ENCODE results near the gene HYCC1.
A peak's percentile ranks its signal among the peaks of the same experiment; 100 is the strongest.

Gene HYCC1

DNA sequence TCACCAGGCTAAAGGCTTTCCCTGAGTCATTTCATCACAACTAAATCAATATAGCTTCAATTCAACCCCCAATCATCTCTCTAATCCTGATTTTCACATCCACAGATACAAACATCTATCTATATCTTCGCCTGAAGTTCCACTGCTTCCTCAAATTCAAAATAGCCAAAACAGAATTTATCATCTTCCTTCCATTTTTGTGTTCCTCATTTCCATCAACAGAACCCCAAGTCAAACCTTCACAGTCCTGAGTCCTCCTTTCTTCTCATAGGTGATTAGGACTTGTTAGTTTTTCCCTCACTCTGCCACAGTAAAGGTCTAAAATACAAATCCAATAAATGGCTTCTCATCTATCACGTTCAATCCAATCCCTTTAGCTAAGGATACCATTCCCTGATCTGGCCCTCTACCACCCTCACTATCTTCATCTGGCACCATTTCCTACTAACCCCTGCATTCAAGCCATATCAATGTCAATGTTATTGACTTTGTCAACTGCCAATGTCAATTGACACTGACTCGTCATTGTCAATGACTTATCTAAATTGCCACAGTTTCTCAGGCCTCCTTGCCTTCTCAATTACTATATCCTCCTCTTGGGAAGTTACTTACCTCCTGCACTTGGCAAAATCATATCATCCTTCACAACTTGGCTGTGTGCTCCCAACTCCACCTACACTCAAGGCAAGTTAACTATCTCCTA is 2.6 kb downstream of the HYCC1 start:
- Histone ChIP-seq H3K27me3 (replicated peaks; ENCODE audit: control insufficient read depth, insufficient read depth, low read length) (no peaks in the 10 kb centered on the region), H3K4me3 (replicated peaks; ENCODE audit: low read depth, low read length) (peak overlapping the region; percentile 11), H3K36me3 (ENCODE audit: control insufficient read depth, insufficient read depth, low read length) (no peaks in the 10 kb centered on the region)
- TF ChIP-seq, protein P1, sequence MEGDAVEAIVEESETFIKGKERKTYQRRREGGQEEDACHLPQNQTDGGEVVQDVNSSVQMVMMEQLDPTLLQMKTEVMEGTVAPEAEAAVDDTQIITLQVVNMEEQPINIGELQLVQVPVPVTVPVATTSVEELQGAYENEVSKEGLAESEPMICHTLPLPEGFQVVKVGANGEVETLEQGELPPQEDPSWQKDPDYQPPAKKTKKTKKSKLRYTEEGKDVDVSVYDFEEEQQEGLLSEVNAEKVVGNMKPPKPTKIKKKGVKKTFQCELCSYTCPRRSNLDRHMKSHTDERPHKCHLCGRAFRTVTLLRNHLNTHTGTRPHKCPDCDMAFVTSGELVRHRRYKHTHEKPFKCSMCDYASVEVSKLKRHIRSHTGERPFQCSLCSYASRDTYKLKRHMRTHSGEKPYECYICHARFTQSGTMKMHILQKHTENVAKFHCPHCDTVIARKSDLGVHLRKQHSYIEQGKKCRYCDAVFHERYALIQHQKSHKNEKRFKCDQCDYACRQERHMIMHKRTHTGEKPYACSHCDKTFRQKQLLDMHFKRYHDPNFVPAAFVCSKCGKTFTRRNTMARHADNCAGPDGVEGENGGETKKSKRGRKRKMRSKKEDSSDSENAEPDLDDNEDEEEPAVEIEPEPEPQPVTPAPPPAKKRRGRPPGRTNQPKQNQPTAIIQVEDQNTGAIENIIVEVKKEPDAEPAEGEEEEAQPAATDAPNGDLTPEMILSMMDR (IDR thresholded peaks at IDR 0.05; ENCODE audit: insufficient read depth, low read length, poor library complexity, severe bottlenecking): no peak
- DNase-seq (ENCODE audit: extremely low read depth, insufficient read length): no peak

DNA sequence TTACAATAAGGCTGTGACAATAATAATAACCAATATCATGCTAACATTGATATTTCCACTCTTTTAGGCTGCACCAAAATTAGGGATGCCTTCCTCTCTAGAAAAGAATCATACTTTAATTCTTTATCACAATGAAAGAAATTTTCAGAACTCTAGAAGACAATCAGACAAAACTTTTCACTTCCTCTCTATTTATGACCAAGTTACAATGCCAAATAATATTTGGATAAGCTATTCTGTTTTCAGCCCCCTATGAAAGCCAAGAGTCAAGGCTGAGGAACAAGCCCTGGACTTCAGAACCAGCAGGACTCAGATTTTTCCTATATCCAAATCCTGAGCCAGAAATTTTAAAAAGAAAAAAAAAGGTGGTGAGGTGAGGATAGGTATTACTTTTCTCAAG is 4.6 kb downstream of the HYCC1 start:
- H3K27me3 ChIP-seq (replicated peaks; ENCODE audit: control insufficient read depth, insufficient read depth, low read length): no peaks in the 10 kb centered on the region
- no peak overlapping the region for H3K4me3 ChIP-seq (replicated peaks; ENCODE audit: low read depth, low read length)
- DNase-seq (ENCODE audit: extremely low read depth, insufficient read length): no peak
- H3K36me3 ChIP-seq (ENCODE audit: control insufficient read depth, insufficient read depth, low read length): no peaks in the 10 kb centered on the region
- TF ChIP-seq, protein P1 (IDR thresholded peaks at IDR 0.05; ENCODE audit: insufficient read depth, low read length, poor library complexity, severe bottlenecking): no peak

DNA sequence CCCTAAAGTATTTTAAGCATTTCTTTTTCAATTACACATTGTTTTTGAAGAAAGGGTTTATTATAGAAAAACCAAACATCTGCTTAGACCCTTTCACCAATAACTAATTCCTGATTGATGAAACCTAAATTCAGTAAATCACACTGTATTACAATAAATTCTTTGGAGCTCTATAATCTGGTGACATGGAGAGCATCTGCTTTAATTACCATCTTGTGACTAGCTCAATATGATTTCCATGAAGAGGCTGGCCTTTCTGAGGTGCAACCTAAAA is 9.7 kb downstream of the HYCC1 start:
- TF ChIP-seq, protein P1 (IDR thresholded peaks at IDR 0.05; ENCODE audit: insufficient read depth, low read length, poor library complexity, severe bottlenecking): no peak
- no peak overlapping the region for H3K4me3 ChIP-seq (replicated peaks; ENCODE audit: low read depth, low read length)
- H3K27me3 ChIP-seq (replicated peaks; ENCODE audit: control insufficient read depth, insufficient read depth, low read length): no peaks in the 10 kb centered on the region
- no peaks in the 10 kb centered on the region for H3K36me3 ChIP-seq (ENCODE audit: control insufficient read depth, insufficient read depth, low read length)
- DNase-seq (ENCODE audit: extremely low read depth, insufficient read length): no peak

DNA sequence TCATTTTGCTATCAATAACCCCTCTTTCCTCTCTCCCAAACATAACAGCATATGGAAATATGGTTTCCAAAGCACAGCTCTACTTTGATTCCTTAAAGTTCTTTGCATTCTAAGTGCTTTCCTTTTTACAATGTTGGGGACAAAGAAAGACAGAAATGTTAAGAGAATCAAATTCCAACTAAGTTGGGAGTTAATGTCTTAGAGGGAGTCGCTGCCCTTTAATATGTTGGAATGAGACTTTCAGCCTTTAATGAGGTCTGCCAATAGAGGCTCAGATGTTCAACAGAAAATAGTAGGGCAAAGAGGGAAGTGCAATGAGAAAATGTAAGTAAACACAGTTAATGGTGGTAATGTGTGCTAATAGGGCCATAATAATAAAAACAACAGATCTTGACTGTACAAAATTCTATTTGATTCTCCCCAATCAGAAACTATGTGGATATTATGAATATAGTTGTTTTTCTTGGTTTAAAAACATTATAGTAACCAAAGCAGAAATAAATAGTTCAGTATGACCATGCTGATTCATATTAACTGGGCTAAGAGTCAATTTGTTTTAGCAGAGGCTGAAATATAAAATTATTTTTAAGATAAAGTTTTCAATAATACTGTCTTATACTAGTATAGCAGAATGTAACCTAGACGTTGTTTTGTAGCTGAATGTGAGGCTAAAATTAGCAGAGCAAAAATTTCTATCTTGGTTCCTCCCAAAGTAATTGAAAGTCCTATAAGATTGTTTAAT is 10.3 kb downstream of the HYCC1 start:
- Histone ChIP-seq H3K36me3 (ENCODE audit: control insufficient read depth, insufficient read depth, low read length) (no peaks in the 10 kb centered on the region), H3K4me3 (replicated peaks; ENCODE audit: low read depth, low read length) (no peak overlapping the region), H3K27me3 (replicated peaks; ENCODE audit: control insufficient read depth, insufficient read depth, low read length) (no peaks in the 10 kb centered on the region)
- TF ChIP-seq, protein P1 (IDR thresholded peaks at IDR 0.05; ENCODE audit: insufficient read depth, low read length, poor library complexity, severe bottlenecking): no peak
- DNase-seq (ENCODE audit: extremely low read depth, insufficient read length): no peak

DNA sequence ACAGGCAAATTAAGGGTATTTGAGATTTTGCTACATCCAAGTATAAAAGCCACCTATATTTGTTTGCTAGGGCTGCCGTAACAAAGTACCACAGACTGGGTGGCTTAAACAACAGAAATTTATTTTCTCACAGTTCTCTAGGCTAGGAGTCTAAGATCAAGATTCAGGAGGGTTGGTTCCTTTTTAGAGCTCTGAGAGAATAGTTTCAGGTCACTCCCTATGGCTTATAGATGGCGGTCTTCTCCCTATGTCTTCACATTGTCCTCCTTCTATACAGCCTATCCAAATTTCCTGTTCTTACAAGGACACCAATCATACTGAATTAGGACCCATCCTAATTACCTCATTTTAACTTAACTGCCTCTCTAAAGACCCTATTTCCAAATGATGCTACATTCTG is 11.2 kb downstream of the HYCC1 start:
- Histone ChIP-seq H3K4me3 (replicated peaks; ENCODE audit: low read depth, low read length) (no peak overlapping the region), H3K36me3 (ENCODE audit: control insufficient read depth, insufficient read depth, low read length) (no peaks in the 10 kb centered on the region), H3K27me3 (replicated peaks; ENCODE audit: control insufficient read depth, insufficient read depth, low read length) (no peaks in the 10 kb centered on the region)
- TF ChIP-seq, protein P1 (IDR thresholded peaks at IDR 0.05; ENCODE audit: insufficient read depth, low read length, poor library complexity, severe bottlenecking): no peak
- DNase-seq (ENCODE audit: extremely low read depth, insufficient read length): no peak

Measured in GM06990 (cell line).